D341Med (cell line): ENCODE results near the gene KAZN.

Experiments used
- DNase-seq: peaks from one replicate; pipeline ENCODE4 v3.0.0; 2012; ENCODE audit warnings: low spot score

Gene KAZN

DNA sequence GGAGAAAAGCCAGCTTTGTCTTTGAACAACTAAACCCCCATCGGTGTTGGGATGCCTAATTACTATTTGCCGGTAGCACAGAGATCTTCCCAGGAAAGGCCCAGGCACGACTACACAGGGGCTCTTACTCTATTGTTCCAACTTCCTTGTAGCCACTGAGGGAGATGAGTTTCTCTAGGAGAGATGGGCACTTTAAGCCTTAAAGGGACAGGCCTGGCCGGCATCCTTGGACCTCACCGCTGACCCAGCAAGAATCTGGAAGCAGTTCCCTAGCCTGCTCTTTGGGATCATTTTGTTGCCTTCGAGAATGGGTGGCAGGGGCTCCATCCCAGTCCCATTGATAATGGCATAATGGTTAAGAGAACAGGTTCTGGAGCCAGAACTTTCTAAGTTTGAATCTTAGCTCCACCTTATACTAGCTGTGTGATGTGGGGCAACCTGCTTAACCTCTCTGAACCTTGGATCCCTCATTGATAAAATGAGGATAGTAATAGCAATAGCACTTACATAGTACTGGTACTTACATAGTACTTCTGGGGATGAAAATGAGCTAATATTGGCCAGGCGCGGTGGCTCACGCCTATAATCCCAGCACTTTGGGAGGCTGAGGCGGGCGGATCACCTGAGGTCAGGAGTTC, 316.0 kb downstream of the KAZN start:
- no peak for DNase-seq

DNA sequence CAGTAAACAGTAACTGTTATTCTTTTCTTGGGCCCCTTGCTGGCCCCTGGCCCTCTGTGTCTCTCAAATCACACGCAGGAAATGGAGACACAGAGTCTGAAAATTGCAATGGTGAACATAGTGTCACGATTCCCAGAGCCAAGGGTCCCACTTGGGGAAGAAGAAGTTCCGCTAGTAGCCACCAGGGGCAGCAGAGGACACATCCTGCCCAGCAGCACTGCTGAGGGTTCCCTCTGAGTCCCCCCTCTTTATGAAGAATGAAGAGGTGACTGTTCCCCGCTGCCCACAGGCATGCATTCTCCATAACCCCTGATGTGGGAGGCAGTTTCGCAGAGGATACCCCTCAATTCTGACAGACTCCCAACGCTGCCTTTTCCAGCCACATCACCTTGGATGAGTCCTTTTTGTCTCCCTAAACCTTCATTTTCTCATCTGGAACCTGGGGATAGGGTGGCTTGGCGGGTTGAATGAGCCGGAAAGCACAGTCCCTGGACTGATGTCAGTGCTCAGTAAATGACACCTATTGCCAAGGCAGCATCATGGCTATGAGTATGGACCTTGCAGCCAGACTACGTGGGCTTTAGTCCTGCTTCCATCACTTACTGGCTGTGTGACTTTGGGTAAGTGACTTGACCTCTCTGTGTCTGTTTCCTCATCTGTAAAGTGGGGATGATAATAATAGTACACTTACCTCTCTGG, 317.0 kb downstream of the KAZN start:
- DNase-seq, result peak; percentile 62

DNA sequence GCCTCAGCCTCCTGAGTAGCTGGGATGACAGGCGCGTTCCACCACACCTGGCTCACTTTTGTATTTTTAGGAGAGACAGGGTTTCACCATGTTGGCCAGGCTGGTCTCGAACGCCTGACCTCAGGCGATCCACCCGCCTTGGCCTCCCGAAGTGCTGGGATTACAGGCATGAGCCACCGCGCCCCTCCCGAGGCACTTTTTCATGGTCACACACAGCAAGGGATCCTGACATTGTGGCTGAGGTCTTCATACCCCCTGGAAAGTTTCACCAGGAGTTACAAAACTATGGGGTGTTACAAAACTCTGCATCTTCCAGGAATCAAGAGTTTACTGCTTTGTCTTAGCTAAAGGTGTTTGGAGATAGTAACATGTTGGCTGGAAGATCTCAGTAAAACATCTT, 320.8 kb downstream of the KAZN start:
- no peak for DNase-seq

DNA sequence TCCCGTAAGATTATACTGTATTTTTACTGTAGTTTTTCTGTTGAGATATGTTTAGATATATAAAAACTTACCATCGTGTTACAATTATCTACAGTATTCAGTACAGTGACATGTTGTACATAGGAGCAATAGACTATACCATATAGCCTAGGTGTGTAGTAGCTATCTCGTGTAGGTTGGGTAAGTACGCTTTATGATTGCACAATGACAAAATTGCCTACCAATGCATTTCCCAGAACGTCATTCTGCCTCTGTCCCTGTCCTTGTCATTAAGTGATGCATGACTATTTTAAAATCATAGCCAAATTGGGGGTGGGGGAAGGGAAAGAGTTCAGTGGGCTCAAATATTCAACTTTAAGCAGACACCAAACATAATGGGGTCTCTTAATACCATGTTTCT, 321.3 kb downstream of the KAZN start:
- DNase-seq, result no peak

DNA sequence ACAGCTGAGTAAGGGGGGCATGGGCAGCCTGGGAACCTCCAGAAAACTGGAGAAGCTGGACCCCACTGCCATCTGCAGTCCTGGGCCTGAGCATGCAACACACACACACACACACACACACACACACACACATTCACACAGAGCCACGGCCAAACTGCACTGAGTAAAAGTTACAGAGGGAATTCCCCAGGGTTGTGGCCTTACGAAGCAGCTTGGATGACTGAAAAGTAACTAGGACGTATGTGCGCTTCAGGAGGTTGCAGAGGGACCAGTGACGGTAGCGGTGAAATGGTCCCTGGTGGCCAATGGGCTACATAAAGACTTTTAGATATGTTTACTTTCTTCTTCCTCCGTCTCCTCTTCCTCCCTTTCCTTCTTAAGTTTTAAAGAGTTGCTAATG, 322.6 kb downstream of the KAZN start:
- no peak for DNase-seq

DNA sequence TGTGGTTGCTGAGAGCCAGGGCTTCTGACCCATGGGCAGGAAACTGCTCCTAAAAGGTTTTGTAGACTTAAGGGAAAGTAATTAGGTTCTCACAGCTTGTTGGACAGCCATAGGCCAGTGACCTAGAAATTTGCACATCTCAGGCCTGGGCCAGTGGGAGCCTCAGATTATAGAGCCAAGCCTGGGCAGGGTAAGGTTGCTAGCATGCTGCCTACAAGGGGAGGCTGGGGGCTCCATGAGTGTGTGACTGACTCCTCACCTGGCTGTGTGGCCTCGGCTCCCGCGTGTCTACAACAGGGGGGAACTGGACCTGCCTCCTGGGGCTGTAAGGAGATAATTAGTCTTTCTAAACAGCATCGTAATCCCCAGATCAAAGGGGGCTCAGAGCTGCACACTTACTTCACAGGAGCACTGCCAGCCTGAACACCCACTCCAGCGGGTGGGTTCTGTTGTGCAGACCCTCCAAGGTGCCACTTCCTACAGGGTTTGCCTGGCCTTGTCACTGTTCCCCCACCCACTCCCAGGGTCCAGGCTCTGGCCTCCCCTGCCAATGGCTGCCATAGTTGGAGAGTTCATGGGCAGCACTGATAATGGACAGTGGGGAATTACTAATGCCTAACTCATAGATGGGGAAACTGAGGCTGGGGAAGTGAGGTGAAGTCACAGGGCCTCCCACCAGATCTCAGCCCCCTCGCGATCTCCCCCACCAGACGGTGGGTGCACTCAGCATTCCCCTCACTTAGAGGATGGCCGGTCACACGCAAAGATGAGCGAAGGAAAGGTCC, 324.6 kb downstream of the KAZN start:
- DNase-seq, result no peak

DNA sequence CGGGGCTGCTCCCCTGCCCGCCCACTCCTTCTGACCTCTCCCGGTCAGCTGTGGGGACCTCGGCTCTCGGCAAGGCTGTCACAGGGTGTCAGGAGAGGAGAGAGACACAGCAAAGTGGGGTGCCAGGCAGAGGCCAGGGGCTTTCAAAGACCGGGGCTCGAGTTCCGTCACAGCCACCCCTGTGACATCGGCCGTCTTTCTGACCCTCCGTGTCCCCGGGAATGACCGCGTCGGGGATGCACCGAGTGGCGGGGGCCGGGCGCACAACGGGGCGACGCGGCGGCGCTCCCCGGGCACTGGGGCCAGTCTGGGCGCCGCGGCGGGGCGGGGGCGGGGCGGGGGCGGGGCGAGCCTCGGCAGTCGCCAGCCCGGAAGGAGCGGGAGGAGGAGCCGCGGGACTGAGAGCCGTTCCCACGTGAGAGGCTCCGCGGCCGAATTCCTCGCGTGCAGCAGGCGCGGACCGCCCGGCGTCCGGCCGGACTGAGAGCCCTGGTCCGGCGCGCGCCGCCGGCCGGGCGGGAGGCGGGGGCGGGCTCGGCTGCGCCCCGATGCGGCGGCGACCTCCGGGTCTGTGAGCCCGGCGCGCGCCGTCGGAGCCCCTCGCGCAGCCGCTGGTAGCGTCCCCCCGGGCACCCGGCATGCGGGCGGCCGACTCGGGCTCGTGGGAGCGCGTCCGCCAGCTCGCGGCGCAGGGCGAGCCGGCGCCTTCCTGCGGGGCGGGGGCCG, 325.4 kb downstream of the KAZN start:
- peak; percentile 68 for DNase-seq

DNA sequence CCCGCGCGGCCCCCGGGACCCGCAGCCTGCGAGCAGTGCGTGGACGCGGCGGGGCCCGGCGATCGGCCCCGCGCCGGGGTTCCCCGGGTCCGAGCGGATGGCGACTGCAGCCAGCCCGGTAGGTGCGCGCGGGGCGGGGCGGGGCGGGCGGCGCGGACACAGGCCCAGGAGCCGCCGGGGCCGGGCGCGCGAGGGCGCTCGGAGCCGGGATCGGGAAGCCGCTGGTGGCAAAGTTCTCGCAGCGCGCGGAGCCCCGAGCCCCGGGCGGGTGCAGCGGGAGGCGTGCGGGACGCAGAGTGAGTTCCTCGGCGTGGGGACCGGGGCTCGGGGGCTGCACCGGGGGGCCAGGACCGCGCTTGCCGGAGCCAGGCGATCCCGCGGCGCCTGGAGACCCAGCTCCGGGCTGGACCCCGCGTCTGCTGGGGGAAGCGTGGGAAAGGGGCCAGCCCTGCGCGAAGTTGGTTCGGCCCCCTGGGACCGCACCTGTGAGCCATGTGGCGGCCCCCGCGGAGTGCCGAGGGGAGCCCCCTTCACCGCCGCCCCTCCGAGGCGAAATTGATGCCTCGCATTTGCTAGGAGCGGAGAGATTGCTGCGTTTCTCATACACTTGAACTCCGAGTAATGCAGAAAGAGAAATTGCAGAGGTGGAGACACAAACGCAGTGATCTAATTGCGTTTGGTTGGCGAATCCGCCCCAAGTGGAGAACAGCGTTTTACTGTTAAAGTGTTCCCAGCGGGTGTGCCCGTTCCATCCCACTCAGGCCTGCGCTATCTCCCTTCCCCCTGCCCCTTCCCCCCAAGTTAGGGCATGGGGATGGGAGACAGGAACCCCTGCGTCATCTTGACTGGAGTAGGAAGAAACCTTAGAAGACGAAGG, 326.2 kb downstream of the KAZN start:
- peak; percentile 72 for DNase-seq

DNA sequence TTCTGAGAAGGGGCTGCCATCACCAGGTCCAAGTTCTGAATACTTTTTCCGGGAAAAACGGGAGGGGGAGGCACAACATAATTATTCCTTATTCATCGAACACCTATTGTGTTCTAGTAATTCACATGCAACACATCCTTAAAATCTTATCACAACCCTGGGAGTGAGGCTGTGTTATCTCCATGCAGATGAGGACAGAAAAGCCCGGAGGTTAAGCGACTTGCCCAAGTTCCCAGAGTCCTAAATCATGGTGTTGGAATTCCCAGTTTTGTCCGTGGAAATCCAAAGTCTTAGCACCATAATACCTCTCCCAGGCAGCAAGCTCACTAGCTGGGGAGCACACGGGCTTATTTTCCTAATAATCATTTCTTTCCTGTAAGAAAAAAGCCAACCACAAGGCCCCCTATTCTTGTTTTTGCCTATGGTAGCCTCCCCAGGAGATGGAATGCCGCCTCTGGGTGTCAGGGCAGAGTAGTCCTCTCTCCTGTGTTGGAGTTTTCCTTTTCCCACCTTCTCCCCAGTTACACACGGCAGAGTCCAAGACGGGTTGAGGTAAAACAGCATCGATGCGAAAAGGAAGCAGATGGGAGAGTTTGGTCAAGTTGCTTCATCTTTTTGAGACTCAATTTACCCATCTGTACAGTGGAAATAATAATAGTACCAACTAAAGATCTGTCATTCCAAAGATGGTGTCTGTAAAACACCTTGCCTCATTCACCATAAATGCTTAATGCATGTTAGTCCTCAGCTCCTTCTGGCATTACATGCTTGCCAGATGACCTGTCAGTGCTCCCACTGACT, 327.1 kb downstream of the KAZN start:
- DNase-seq, result no peak

DNA sequence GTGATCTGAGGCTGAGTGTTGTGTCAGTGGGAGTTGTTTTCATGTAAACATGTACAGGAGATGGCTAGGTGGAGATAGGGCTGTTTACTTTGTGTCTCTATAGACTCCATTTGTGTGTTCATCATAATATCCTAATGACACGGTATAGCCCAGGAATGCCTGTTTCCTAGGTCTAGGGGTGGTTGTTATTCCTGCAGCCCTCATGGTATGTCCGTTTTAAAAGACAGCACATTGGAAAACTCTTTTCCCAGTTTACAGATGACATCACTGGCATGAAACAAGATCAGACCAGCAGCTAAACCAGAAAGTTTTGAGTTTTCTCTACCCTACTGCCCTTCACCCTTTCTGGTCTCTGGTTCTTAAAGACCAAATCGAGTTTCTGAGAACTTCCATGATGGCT, 327.7 kb downstream of the KAZN start:
- DNase-seq, result no peak

DNA sequence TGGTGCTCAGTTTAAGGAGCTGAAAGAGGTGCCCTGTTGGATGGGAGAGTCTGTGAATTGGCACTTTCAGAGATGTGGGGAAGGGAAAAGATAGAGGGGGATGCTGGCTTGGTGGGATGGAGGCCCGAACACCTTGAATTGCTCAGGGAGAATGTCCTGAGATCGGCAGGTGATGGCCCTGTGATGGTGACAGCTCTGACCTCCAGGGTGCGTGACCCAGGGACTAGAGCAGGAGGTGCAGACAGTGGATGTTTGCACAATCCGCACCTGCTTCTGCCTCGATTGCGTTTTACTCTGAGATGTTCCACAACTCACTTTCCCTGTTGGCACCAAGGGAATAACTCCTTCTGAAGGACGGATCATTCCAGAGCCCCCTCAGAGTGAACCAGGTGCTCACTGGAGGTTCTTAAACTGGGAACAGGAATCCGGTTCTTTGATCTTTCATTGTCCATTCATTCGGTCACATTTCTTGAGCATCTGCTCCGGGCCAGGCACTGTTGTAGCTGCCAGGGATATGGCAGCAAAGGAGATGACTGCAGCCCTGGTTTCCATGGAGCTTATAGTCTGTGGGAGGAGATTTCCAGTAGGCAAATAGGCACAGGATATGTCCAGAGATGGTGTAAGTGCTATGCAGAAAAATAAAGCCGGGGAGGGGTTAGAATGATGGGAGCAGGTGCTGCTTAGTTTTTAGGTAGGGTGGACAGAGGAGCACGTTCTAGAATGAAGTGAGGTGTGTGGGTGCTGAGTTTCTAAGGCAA, 328.5 kb downstream of the KAZN start:
- DNase-seq, result no peak

DNA sequence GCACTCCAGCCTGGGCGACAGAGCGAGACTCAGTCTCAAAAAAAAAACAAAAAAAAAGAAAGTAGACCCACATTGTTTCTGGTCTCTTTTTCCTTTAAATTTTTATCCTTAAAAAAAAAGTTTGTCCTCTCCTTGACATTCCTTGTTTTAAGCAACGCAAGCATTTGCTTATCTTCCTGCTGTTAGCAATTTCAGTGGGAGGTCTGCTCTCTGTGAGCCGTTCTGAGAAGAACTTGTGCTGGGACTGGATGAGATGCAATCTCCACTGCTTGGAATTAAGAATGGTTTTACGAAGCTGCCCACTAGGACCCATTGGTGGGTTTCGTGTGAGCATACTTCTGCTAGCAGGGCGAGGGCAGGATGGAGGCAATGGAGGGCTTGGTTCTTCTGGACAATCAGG, 329.9 kb downstream of the KAZN start:
- DNase-seq, result no peak

DNA sequence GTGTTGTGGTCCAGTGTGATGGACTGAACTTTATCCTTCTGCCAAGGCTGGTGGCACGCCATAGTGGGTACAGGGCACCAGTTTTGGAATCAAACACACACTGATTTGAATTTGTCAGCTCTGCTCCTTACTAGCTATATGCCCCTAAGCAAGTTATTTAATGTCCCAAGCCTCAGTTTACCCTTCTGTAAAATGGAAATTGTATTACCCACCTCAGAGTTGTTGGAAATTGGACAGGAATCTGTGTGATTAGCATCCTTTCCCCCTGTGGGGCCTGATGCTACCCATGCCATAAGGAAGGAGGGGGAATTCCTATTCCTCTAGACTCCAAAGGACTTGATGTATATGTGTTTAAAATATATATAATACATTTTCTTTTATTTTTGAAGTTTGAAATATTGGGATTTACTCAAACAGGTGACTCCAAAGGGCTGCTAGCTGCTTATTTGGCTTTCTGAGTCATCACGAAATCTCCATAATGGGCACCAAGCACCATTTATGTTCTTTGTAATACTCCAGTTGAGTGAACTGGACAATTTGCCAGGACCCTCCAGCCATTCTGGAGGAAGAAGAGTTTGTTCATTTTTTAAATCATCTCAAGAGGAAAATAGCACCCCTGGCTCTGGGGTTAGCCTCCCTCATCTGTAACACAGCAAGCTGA, 330.5 kb downstream of the KAZN start:
- DNase-seq, result no peak

DNA sequence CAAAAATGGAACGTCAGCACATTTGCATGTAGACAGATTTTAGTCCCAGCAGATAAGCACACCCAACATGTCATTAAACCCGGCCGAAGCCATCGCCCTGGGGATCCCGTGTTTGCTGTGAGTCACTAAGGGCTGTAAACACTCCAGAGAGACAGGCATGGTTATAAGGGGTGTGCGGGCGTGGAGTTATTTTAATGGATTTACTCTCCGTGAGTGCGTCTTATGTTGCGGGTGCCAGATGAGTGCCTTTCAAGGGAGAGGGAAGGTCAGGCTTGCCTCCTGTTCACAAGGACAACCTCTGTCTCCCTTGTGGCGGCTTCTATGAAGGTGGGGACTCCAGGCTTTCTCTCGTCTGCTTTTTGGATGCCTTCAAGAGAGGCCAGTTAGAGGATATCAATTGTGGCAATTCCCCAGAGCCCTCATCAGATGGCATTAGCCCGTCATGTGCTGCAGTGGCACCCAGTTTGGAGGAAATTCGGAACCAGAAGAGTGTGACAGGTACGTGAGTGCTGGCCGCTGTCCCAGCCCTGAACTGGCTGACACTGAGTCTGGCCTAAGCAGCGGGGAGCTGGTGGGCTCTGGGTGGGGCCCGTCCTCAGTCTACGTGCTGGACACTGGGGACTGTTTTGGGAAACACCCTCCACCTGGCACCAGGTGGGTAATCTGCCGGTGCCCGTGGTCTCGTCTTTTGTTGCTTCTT, 331.2 kb downstream of the KAZN start:
- DNase-seq, result no peak

DNA sequence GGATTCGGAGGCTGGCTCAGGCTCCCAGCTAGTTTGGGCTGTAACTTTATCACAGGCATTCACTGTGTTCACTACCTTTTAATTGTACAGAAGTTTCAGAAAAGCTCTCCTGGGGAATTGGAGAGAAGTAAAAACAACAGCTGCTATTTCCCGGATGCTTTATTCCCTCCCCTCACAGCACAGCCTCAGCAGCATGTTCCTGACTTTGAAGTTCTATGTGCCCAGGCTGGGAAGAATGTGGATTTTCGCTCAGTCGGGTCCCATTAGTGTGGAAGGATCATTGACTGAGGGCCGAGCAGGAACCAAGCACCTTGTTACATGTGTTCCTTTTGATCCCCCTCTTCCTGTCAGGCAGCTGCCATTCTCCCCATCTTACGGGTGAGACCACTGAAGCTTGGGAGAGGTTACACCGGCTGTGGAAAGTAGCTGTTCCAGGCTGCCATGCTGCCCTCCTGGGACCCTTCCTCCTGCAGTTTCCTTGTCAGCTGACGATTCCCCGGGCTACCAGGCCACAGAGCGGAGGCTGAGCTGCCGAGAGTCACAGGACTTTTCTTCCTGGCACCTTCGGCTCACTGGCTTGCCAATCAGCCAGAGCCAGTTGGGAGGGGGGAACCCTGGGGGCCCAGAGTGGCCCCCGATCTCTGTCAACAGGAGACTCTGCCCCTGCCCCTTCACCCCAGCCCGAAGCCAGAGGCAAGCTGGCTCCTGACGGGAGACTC, 331.9 kb downstream of the KAZN start:
- no peak for DNase-seq

DNA sequence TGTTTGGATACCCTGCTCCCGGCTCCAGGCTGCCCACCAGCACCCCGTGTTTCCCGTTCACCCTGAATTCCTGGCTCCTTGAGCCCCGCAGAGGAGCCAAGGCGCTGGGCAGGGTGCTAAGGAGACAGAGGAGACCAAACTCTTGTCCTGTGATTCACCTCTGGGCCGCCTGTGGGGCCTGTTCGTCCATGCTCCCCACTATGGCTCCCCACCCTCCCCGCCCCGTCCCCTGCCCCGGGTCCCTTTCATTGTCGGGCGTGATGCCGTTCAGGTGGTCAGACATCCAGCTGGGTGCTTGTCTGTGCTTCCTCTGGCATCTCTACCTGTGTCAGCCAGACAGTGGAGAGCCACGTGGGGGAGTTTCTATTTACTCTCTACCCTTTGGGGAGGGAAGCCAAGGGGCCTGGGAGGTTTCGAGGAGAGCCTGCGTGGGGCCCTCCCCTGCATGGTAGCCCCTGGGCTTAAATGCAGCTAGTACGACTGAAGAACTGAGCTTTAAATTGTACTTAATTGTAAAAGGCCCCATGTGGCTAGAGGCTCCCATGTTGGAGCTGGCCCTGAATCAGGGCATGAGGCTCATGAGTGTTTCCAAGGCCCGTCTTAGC, 333.7 kb downstream of the KAZN start:
- no peak for DNase-seq

DNA sequence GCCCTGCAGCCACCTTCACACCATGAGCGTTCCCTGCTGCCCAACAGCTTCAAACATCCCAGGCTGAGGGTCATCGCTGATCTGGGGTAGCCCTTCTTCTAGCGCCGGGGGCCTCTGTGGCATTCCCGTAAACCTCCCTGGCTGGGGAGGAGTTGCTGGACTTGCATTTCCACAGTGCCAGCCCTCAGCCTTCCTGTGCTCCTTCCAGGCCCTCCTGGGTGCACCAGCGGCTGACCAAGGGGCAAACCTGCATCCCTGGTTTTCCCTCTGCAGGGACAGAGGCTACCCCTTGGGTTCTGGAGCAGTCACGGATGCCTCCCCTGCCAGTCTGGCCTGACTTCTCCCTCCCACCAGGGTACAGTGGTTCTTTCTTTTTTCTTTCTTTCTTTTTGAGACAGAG, 336.4 kb downstream of the KAZN start:
- DNase-seq, result no peak

DNA sequence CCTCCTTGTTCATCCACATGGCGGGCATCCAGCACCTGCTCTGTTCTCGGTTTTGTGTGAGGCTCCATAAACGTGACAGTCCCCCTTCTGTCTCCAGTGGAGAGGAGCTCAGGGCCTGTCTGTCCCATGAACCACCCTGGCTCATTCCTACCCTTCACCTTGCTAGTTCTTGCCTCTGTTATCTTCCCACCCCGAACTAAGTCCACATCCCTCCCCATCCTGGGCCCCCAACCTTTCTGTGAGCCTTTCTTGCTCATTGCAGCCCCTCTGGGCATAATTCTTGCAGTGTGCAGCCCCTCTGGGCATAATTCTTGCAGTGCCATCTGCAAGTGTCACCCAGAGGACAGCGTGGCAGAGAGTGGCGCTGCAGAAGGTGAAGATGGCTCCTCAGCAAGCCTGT, 338.3 kb downstream of the KAZN start:
- DNase-seq, result no peak
